HG03378 (cell line): ENCODE measurements around the gene BRD1.
"Not testable (repeated sequence)": the region's sequence is repeated elsewhere in the genome, so short reads cannot be mapped to it uniquely, and the experiment has no call there.

Source experiments
- ATAC-seq: cut with Tn5 transposase; IDR thresholded peaks from one replicate; pipeline ENCODE4 v1.9.1; 2021; ENCODE audit warnings: mild to moderate bottlenecking, moderate library complexity; ENCODE audit not compliant: unreplicated experiment

The BRD1 gene

DNA sequence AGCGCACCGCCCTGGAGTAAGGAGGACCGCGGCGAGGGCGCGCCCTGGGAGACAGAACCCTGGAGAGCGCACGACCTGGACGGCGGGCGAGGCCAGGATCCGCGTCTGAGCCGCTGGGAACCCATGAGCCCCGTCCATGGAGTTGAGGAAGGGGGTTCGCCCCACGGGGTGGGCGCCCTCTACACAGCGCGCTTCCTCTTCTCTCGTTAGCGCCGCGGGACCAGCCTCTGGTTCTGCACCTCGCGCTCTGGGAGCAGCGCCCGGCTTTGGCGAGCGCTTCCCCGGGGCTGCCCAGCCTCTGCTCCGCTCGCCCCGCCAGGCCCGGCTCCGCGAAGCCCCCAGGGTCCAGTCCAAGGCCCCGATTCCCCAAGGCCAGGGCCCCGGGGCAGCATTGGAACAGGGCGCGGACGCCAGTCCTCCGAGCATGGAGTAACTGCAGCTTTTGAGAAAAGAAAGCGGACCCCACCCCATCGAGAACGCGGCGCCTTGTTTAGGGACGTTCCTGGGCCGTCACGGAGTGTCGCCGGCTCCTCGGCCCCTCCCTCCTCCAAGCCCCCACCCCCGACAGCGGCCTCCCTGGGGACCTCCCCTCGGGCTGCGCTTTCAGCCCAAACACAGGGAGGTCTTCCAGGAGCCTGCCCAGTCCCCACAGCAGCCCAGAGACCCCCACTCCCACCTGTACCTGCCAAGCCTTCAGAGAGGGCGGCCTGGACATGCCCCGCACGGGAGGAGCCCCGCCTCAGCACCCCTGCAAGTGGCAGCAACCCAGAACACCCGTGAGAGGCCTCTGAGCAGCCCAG lies 56.2 kb downstream of the BRD1 start:
- no peak for ATAC-seq

DNA sequence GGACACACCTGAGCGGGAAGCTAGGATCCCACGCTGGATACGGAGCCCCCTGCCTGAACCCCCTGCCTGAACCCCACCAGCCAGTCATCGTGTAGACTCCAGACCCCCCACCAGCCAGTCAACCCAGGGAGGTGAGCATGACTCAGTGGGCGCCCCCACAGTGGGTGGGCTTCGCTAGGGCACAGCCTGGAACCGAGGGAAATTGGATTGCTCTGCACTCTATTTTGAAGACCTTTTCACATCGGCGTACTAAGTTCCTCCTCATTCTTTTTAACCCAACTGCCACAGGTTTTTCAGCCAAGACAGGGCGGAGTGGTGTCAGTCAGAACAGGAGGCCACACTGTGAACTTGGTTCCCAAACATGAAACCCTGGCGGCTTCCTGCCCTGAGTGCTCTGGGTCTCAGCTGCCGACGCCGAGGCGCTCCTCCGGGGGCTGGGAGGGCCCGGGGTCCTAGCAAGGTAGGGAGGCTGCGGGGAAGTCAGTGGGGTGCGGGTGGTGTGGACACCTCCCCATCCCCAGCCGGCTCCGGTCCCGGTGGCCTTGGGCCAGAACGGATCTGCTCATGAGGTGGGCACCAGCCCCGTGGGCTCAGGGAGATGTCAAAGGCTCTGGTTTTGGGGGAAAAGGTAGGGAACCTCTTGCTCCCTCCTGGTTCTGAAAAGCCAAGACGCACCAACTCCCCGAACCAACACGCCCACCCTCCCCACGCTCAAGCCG lies 57.0 kb downstream of the BRD1 start:
- ATAC-seq: no peak

DNA sequence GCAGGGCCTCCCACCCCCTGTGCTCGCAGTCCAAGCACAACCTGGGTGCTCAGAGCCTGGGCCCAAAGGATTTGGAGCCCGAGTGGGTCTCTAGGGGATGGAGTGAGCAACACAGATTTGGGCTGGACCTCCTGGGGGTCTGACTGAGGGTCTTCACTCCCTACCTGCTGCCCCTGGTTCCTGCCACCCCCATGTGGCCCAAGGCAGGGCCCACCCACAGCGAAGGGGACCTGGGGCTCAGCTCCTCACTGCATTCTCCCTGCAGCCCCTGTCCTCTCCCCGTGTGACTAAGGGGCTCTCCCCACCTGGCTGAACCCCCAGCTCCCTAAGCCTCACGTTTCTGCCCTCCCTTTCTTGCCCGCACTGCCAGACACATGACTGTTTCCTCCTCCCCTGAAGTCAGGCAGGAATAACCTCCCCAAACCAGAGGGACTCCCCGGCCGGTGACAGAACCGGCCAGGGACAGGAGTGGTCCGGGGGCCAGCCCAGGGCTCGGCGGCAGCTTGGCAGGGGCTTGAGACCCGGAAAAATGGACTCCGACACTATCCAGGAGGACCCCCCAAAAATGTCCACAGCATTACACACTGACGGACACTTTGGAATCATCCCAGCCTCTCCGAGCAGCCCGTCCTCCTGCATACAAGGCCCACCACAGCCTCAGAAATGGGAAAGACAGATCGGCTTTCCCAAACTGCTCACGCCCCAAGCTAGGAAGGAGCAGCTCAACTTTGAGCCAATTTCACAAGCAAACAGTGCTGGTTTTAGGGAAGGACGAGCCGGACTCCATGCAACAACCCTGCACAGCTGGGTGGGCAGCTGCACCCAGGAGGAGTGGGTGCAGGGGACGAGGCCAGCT lies 57.8 kb downstream of the BRD1 start:
- no peak for ATAC-seq

DNA sequence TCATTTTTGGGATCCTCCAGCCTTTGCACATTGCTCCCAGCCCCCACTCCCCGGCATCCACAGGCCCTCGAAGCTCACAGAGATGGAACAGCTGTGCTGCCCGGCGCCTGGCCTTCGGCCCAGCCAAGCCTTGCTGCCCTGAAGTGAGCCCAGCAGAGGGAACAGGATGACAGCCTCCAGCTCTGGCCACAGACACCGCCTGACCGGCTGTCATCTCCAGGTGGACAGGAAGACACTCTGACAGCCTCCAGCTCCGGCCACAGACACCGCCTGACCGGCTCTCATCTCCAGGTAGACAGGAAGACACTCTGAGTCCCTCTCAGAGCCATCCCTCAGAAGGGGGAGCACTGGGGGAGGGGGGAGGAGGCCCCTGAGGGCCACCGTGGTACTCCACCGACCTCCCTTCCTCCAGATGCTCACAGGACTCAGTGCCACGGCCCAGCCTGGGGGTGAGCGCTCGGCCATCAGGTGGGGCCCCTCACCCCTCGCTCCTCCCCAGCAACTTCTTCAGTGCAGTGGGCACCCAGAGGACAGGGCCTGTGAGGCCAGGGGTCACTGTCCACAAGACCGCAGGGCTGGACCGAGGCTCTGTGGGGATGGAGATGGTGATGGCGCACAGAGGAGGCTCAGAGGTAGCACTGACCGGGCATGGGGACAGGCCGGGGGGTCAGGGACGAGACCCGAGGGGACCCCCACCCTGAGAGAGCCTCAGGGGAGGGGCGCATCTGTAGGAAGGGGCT lies 58.6 kb downstream of the BRD1 start:
- no peak for ATAC-seq

DNA sequence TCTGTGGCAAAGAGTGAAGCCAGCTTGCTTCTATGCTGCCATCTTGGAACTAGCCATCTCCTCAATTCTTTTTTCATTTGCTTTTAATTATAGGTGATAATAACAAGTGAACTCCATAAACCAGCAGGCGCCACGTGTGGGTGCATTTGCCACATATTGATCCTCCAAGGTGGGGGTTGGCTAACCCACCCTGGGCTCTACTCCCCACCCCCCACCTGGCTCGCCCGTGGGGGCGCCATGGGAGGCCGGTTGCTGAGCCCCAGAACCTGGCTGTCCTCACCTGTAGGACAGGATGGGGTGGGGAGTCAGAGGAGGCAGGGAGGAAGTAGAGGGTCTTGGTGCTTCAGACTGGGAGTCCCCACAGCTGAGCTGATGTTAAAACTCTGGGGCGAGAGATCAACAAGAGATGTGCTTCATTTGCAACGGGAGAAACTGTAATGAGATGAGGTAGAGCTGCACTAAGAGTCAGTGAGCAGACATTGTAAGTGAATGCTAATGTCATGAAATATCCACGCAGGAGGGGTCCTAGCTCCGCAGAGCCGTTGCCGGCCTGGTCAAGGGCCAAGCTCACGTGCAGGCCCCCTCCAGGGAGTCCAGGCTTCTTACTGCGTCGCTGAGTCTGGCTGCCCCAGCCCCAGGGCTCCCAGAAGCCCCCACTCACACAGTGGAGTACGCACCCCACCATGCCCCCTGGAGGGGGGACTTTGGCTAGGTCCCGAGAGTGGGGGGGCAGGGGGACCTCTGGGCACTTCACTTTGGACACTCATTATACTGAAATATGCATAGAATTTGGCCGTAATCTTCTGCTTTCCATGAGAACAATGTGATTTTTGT lies 59.4 kb downstream of the BRD1 start:
- ATAC-seq: no peak

DNA sequence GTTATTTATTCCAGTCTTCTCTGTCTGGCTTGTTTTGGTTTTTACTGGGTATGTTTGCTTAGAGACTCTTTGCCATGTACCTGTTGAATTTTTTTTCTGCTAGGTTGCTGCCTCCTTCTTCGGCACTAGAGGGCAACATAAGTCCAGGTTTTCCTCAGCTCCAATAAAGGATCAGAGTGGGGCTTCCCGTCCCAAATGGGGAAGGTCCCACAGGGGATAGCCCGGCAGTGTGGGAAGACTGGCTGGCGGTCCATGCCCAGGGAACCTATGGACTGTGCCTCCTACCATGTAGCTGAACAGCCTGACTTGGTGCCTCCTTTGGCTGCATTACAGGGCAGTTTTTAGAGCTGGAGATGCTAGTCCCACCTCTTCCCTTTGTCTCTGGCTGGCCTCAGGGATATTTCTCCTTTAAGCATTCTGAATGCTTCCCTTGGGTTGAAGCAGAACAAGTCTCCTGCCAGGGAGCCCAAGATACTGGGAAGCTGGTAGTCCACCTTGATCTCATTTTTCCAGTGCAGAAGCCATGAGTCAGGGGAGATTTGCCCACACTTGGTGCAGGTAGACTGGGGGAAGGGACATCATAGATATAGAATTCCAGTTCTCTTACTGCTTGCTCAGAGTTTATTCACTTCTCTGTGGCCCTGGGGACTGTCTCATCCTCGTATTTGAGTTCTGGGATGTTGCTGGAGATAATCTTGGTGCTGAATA lies 60.2 kb downstream of the BRD1 start:
- ATAC-seq: no peak

DNA sequence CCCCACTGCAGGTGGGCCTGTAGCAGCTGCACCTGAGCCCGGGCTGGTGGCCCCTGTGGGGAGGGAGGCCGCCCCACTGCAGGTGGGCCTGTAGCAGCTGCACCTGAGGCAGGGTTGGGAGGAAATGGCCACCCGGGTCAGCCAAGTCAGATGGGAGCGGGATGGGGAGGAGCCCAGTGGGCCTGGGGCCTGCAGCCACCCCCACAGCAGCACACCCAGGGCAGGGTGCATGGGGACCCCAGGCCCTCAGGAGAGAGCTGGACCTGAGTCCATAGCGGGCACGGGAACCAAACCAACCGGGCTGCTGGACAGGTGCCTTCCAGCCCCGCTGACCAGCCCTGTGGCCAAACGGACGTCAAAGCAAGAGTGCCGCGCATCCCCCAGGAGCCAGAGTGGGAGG lies 61.7 kb downstream of the BRD1 start:
- no peak for ATAC-seq

DNA sequence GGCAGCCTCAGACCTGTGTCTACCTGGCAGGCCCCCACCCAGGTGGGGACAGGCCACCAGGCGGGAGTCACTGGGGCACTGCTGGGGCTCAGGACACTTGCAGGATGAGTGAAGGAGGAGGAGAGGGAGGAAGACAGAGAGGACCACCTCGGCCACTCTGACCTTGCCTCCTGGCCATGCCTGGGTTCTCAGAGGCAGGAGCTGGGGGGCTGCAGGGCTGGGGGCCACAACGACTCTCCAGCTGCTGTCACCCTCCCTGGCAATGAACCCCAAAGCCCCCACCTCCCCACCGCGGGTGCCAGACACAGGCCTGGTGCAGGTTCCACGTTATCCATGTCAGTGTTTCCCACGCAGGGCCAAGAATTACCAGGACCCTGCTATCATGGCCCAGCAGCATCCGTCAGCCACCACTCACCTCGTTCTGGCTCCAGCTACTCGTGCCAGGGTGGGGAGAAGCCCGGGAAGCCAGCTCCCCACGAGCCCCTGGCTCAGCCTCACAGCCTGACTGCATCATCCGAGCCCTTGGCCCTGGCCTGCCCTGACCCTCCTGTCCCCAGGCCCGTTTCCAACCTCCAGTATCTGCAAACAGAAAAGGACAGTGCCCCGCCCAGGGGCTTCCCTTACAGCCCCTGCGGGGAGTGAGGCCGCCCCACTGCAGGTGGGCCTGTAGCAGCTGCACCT lies 62.4 kb downstream of the BRD1 start:
- no peak for ATAC-seq

DNA sequence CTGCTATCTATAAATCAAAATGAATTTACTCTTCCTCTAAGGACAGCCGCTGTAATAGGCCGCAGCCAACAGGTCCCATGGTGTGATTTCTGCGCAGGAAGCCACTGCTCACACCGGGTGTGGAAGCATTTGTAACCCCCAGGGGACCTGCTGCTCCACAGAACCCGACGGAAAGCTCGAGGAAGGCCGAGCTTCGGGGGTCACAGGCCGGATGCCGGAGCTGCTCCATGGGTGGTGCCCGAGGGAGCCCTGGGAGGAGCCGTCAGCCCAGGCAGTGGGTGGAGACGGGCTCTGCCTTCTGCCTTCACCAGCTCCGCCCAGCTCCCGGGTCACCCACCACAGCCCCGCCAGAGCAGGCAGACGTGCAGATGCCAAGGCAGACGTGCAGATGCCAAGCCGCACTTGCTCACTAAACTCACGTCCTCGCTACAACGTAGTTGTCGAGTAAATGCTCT lies 63.5 kb downstream of the BRD1 start:
- ATAC-seq: no peak

DNA sequence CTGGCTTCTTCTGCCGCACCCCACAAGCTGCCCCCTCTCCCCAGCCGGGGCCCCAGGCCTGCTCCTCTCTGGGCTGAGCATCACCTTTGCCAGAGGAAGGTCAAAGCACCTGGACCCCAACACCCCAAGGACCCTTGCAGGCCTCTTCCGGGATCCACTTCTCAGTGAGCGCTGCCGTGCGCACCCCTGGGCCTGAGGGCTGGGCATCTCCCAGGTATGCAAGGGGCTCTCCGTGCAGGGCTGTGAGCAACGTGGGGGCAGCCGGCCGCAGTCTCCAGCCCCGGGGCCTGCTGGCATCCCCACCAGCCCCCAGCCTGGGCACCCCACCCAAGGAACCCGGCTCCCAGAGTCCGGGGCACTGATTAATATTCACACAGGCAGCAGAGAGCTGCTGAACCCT lies 64.0 kb downstream of the BRD1 start:
- ATAC-seq: no peak

DNA sequence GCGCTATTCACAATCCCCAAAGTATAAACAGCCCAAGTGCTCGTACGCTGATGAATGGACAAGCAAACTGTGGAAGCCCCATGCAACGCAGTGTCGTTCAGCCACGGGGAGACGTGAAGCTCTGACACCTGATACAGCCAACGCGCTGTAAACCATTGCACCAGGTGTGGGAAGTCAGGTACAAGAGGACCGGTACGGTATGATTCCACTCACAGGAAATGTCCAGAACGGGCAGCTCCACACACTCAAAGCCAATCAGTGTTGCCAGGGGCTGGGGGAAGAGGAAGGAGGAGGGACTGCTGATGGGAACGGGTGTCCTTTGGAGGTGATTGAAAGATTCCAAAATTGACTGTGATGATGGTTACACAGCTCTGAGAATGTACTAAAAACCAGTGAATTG lies 64.5 kb downstream of the BRD1 start:
- ATAC-seq: no peak

DNA sequence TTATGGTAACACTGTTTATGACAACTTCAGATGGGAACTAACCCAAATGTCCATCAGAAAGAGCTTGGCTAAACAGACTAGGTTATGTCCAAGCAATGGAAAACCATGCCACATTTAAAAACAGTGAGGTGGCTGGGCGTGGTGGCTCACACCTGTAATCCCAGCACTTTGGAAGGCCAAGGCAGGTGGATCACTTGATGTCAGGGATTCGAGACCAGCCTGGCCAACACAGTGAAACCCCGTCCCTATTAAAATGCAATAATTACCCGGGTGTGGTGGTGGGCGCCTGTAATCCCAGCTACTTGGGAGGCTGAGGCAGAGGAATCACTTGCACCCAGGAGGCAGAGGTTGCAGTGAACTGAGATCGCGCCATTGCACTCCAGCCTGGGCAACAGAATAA lies 65.1 kb downstream of the BRD1 start:
- not testable (repeated sequence) for ATAC-seq

DNA sequence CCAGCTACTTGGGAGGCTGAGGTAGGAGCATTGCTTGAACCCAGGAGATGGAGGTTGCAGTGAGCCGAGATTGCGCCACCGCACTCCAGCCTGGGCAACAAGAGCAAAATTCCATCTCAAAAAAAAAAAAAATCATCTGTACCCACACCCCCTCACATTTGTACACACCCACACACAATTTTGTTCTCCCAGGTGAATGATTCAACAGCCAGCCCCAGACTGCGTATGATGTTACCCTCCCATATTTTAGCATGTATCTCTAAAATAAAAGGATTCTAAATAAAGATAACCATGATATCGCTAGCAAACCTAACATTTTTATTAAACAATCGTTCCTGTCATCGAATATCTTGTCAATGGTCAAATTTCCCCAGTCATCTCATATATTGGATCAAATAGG lies 65.8 kb downstream of the BRD1 start:
- no peak for ATAC-seq

DNA sequence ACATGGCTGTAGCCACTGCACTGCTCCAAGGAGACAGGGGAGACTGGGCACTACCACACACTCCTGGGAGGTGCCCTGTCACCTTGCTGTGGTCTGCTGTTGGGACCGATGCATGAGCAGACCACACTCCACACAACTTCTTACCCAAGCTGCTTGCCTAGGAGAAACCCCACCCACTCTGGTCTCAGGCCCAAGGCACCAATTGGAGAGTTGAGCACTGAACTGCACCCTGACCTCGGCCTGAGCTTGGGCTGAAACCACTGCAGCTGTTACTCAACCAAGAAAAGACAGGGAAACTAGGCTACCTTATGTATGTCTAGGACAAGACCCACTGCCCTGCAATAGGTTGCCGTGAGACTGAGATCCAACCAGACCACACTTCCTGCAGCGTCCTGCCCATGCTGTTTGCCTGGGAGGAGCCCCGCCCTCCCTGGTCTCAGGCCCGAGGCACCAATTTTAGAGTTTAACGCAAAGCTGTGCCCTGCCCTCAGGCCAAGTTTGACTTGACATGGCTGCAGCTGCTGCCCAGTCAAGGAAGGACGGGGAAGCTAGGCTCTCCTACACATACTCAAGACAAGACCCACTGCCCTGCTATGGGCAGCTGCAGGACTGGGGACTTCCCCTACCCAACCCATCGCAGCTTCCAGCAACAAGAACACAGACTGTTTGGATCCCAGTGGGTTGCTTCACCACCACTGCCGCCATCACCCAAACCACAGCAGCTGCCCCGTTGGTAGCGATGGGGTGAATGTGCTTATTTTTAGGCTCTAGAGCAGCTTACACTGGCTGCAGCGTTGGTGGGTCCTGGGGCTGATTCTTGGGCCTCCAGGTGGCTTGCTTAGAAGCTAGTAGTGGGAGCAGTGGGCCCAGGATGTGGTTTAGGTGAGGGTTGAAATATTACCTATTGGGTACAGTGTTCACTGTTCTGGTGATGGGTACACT lies 66.8 kb downstream of the BRD1 start:
- peak; percentile 46 for ATAC-seq

DNA sequence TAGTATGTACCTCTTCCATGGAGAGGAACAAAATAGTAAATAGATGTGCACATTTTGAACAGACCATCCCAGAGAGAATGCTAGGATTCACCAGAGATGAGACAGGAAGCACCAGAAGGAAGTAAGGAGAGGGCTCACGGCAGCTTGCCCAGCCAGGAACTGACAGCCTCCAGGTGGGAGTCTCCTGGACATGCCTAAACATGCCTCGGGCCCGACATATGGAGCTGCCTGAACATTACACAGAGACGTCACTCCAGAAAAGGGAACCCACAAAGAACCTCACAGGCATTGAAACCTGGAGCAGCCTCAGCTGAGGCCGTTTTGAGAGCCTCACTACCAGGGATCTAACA lies 67.4 kb downstream of the BRD1 start:
- ATAC-seq: no peak

DNA sequence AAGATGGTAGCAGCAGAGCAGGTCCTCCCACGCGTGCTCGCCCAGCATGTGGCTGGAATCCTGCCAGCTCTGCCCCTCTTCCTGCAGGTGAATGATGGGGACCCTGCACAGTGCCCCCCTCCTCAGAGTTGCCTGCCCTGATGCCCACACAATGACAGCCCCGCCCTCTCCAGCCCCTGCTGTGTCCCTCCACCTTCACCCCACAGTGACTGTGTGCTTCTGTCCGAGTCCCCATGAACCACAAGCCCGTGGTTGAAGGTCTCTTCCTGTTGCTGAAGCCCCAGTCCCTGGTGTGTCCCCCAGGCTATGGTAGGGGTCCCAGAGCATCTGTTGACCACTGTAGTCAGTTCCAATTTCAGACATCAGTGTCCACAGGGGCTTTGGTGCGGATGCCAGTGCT lies 71.0 kb downstream of the BRD1 start:
- ATAC-seq: no peak

DNA sequence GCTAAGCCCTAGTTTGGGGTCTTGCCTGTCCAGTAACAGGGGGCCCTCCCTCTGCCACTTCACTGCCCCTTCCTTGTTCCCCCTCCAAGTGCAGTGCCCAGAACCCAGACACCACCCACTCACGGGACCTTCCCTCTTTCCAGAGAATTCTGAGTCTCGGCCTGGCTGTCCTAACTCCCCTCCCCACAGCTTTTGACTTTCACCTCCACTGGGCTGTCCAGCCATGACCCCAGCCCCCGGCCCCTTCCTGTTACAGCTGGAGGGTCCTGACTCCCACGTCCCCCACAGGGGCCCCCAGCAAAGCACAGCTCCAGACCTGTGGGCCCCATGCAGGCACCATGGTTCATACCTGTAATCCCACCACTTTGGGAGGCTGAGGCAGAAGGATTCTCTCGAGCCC lies 71.5 kb downstream of the BRD1 start:
- no peak for ATAC-seq

DNA sequence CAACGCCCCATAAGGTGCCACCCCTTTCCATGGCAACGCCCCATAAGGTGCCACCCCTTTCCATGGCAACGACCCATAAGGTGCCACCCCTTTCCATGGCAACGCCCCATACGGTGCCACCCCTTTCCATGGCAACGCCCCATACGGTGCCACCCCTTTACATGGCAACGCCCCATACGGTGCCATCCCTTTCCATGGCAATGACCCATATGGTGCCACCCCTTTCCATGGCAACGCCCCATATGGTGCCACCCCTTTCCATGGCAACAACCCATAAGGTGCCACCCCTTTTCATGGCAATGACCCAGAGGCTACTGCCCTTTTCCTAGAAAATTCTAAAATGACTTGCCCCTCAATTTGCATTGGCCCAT lies 72.1 kb downstream of the BRD1 start:
- ATAC-seq: no peak
